HepG2 (cell line): ENCODE data around the gene SASH3. TPM values are rescaled to one million over a fixed set of nuclear protein-coding genes. Genes with fewer than 3 reads are reported as not detected.
A peak's percentile ranks its signal among the peaks of the same experiment; 100 is the strongest.

ENCODE experiments used
- ATAC-seq: fragments of 200-7000 bp; cut with Tn5 transposase; 3 replicates; pipeline ENCODE4 v1.9.1; 2020; ENCODE audit warnings: mild to moderate bottlenecking, moderate library complexity
- BruUV-seq: library from RNA; stranded (reverse); fragments of 400-500 nt; replicated peaks from 2 replicates; lab custom pipeline; 2021; lab: Mats Ljungman, UMichigan
- CTCF ChIA-PET: fragments of 300-600 bp; formaldehyde crosslinking; extraction: SDS; loops from one replicate; lab custom pipeline; 2021; ENCODE audit warnings: low total read pairs, inconsistent platforms, low intra/inter-chr PET ratio; lab: Yijun Ruan, JAX
- POLR2A ChIA-PET: fragments of 350-600 bp; sonication (Branson Sonifier 250); formaldehyde crosslinking; loops from one replicate; lab custom pipeline; 2020; ENCODE audit warnings: antibody characterized with exemption, inconsistent platforms; lab: Yijun Ruan, JAX
- DNase-seq: peaks from one replicate; pipeline ENCODE4 v3.0.0-alpha.2; 2015; ENCODE audit warnings: low spot score
- FAIRE-seq: peaks from 3 replicates; lab custom pipeline; 2011; peaks lifted over from hg19 to GRCh38; lab: Jason Lieb, UNC
- H2AFZ ChIP-seq: one replicate; pipeline ENCODE4 v1.6.1; 2011; ENCODE audit warnings: low read length, inconsistent platforms
- H3K27ac ChIP-seq: fragments of 300-600 bp; 3 replicates; pipeline ENCODE4 v1.8.0; 2011; ENCODE audit warnings: mixed run types, mild to moderate bottlenecking, mixed read lengths, low read length, inconsistent platforms; ENCODE audit not compliant: insufficient read depth; ENCODE audit errors: extremely low read length
- H3K27me3 ChIP-seq, 2 experiments: fragments of 200-600 bp in 1 of 2; 2 replicates in 1 of 2; 3 replicates in 1 of 2; pipeline versions ENCODE4 v1.6.0 to v1.8.0; 2011; ENCODE audit warnings: low read length in 2 of 2, mild to moderate bottlenecking in 2 of 2, moderate library complexity in 2 of 2, inconsistent platforms in 1 of 2; ENCODE audit not compliant: insufficient read depth in 2 of 2, control insufficient read depth in 1 of 2
- H3K36me3 ChIP-seq, 2 experiments: fragments of 200-600 bp in 1 of 2; replicated peaks in 1 of 2; 2 replicates in 1 of 2; 3 replicates in 1 of 2; pipeline versions ENCODE4 v1.5.1 to v1.8.0; 2011; ENCODE audit warnings: low read length in 2 of 2, inconsistent platforms in 1 of 2; ENCODE audit not compliant: insufficient read depth in 2 of 2, control insufficient read depth in 1 of 2
- H3K4me1 ChIP-seq: 2 replicates; pipeline ENCODE4 v1.5.1; 2012; ENCODE audit warnings: low read length, inconsistent platforms; ENCODE audit not compliant: insufficient read depth
- H3K4me2 ChIP-seq: 2 replicates; pipeline ENCODE4 v1.6.0; 2011; ENCODE audit warnings: low read depth, low read length, inconsistent platforms
- H3K4me3 ChIP-seq, 3 experiments: fragments of 200-600 bp in 1 of 3; sonication (generic), shearing (Covaris generic) in 1 of 3; replicated peaks in 1 of 3; 2 replicates each; pipeline ENCODE4 v1.5.1; 2011 to 2016; ENCODE audit warnings: low read length in 3 of 3, inconsistent platforms in 2 of 3, low read depth in 2 of 3, mild to moderate bottlenecking in 2 of 3, control low read depth in 1 of 3, mixed read lengths in 1 of 3; ENCODE audit not compliant: insufficient read depth in 1 of 3
- H3K79me2 ChIP-seq: one replicate; pipeline ENCODE4 v1.6.1; 2011; ENCODE audit warnings: low read length, inconsistent platforms; ENCODE audit not compliant: insufficient read depth
- H3K9ac ChIP-seq: 2 replicates; pipeline ENCODE4 v1.6.0; 2011; ENCODE audit warnings: mild to moderate bottlenecking, low read depth, low read length, inconsistent platforms; ENCODE audit not compliant: insufficient read depth
- H3K9me3 ChIP-seq: 2 replicates; pipeline ENCODE4 v1.5.1; 2012; ENCODE audit warnings: mild to moderate bottlenecking, low read length
- H4K20me1 ChIP-seq: 2 replicates; pipeline ENCODE4 v1.6.0; 2011; ENCODE audit warnings: inconsistent platforms, mild to moderate bottlenecking, low read length, moderate library complexity; ENCODE audit not compliant: insufficient read depth
- ARNTL ChIP-seq: sonication (generic); formaldehyde crosslinking; IDR thresholded peaks from 2 replicates; pipeline ENCODE4 v1.4.0; 2020; ENCODE audit warnings: mild to moderate bottlenecking, missing genetic modification reagents
- HDAC6 ChIP-seq: fragments of 200-600 bp; sonication (generic); IDR thresholded peaks from 2 replicates; pipeline ENCODE4 v1.7.0; 2017; ENCODE audit warnings: mild to moderate bottlenecking, antibody characterized with exemption, low read length, low read depth
- NCOR1 ChIP-seq: fragments of 200-600 bp; sonication (generic); IDR thresholded peaks from 2 replicates; pipeline ENCODE4 v1.7.0; 2017; ENCODE audit warnings: antibody characterized with exemption, low read length, borderline replicate concordance
- PBX2 ChIP-seq: IDR thresholded peaks from 2 replicates; pipeline ENCODE4 v1.6.1; 2016; ENCODE audit warnings: control low read depth
- POLR2G ChIP-seq: fragments of 200-400 bp; formaldehyde crosslinking; IDR thresholded peaks from 2 replicates; pipeline ENCODE4 v1.6.1; 2018; ENCODE audit warnings: mild to moderate bottlenecking, low read depth, low read length, moderate library complexity
- SRSF1 ChIP-seq: fragments of 200-400 bp; formaldehyde crosslinking; optimal IDR thresholded peaks from 2 replicates; pipeline ENCODE3; 2017; ENCODE audit warnings: mild to moderate bottlenecking, low read depth, low read length, moderate library complexity
- TBL1XR1 ChIP-seq: fragments of 150-350 bp; IDR thresholded peaks from 2 replicates; pipeline ENCODE4 v1.6.1; 2014; ENCODE audit warnings: borderline replicate concordance, low read length; ENCODE audit not compliant: partially characterized antibody
- TBP ChIP-seq: sonication (generic); formaldehyde crosslinking; IDR thresholded peaks from 2 replicates; pipeline ENCODE4 v1.5.0; 2020; ENCODE audit warnings: missing genetic modification reagents
- ZFP90 ChIP-seq: sonication (generic); formaldehyde crosslinking; IDR thresholded peaks from 2 replicates; pipeline ENCODE4 v1.8.0; 2022; ENCODE audit warnings: missing genetic modification reagents, mild to moderate bottlenecking, inconsistent platforms, borderline replicate concordance
- ZNF232 ChIP-seq: sonication (generic); formaldehyde crosslinking; IDR thresholded peaks from 2 replicates; pipeline ENCODE4 v1.4.0; 2020; ENCODE audit warnings: missing genetic modification reagents, borderline replicate concordance
- ZNF614 ChIP-seq: IDR thresholded peaks from 2 replicates; pipeline ENCODE4 v1.6.1; 2018; ENCODE audit warnings: missing biosample characterization, missing genetic modification reagents, inconsistent platforms, borderline replicate concordance
- ZNF775 ChIP-seq: sonication (generic); formaldehyde crosslinking; IDR thresholded peaks from 2 replicates; pipeline ENCODE4 v1.4.0; 2020; ENCODE audit warnings: missing genetic modification reagents, mild to moderate bottlenecking, moderate library complexity, borderline replicate concordance
- ZNF792 ChIP-seq: IDR thresholded peaks from 2 replicates; pipeline ENCODE4 v1.6.1; 2016
- WGBS: methylation state at CpG from one replicate; pipeline ENCODE4 v1.1.6; 2017; ENCODE audit warnings: low lambda C conversion rate; 5-methylcytosine and 5-hydroxymethylcytosine counted together
- in situ Hi-C: cut with HindIII; loops from 2 replicates; pipeline ENCODE4 v1.10.0; 2017; ENCODE audit warnings: low pct_unique_long_range_greater_than_20kb; ENCODE audit not compliant: extremely low pct_ligation_motif_present
- intact Hi-C: fragments of 100-400 bp; cut with micrococcal nuclease; formaldehyde crosslinking; loops from one replicate; pipeline ENCODE4 v1.10.0; 2022; ENCODE audit not compliant: unreplicated experiment
- polyA plus RNA-seq, 8 experiments: library from polyadenylated mRNA; depleted of rRNA in 3 of 8; stranded (reverse) in 7 of 8; unstranded in 1 of 8; fragments of >200 nt; fragmentation: Illumina TruSeq in 4 of 8; extraction: Trizol in 4 of 8; gene quantifications; 2 replicates each; pipeline versions ENCODE4 v1.2.1 to v1.2.3, GENCODE V29; 2011 to 2016; ENCODE audit warnings: low read depth in 4 of 8, missing spikeins in 1 of 8, mixed read lengths in 1 of 8; ENCODE audit not compliant: insufficient read depth in 1 of 8
- total RNA-seq, 5 experiments: library from RNA; depleted of rRNA; stranded (reverse); fragments of >200 nt; fragmentation: Illumina TruSeq; extraction: Trizol; gene quantifications; 2 replicates each; pipeline ENCODE4 v1.2.3, GENCODE V29; 2016; ENCODE audit warnings: low read depth in 1 of 5
- TF ChIP-seq, protein P1 (sequence below): sonication (generic); formaldehyde crosslinking; IDR thresholded peaks from 2 replicates; pipeline ENCODE4 v1.4.0; 2020; ENCODE audit warnings: mild to moderate bottlenecking, missing genetic modification reagents

The SASH3 gene
- total and polyA plus RNA-seq, 2 of the 13 experiments (the other 11 are each of a cell fraction or from before 2014, with no cell fraction given): 0.08 TPM; not detected in 1

DNA sequence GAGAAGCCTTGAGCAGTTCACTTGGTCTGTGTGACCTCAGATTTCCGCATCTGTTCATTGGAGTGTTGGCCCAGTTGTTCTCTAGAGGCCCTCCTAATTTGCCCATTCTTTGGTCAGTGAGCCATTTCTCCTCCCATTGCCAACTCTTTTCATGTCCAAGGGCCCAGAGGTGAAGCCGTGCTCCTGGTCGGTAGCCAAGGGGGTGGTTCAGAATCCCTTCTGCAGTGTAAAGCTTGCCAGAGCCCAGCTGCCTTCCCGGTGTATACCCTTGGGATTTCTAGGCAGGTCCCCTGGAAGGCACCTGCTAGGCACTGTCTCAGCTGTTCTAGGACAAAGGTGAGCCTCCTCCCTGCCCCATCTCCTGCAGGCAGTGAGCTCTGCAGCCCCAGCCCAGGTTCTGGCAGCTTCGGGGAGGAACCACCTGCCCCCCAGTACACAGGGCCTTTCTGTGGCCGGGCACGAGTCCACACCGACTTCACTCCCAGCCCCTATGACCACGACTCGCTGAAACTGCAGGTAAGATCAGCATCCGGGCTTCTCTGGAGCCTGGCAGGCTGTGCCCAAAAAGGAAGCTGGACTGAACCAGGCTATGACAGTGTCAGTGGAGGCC, 12.3 kb downstream of the SASH3 start (continued):
- no peak for TF ChIP-seq PBX2
- TF ChIP-seq NCOR1: no peak
- no peak for TF ChIP-seq POLR2G
- no peak for TF ChIP-seq ZNF232 (CRISPR knock-in tag)
- TF ChIP-seq TBP (CRISPR knock-in tag): no peak
- TF ChIP-seq ZNF792 (CRISPR knock-in tag): no peak
- TF ChIP-seq ZNF775 (CRISPR knock-in tag): no peak
- no peak for TF ChIP-seq SRSF1

GRCh38 chrX:129792586-129793291, 13.0 kb downstream of the SASH3 start:
- no peaks in the 10 kb centered on the region for H3K9me3 ChIP-seq
- no peaks in the 10 kb centered on the region for H3K79me2 ChIP-seq
- FAIRE-seq: no peak
- H3K27me3 ChIP-seq: no peaks in the 10 kb centered on the region
- H3K4me1 ChIP-seq: no peaks in the 10 kb centered on the region
- H3K9ac ChIP-seq: no peak overlapping the region
- ChIA-PET POLR2A (no interaction called here), CTCF (no interaction called here)
- 83% methylated on average over 1 of the region's 18 CpGs for WGBS
- intact Hi-C loops (no loop called here), in situ Hi-C loops (no loop called here)
- no peaks in the 10 kb centered on the region for H3K36me3 ChIP-seq
- H2AFZ ChIP-seq: no peak overlapping the region
- no peaks in the 10 kb centered on the region for H4K20me1 ChIP-seq
- no peak overlapping the region for H3K4me2 ChIP-seq
- no peak overlapping the region for H3K27ac ChIP-seq
- ATAC-seq: peak; percentile 22
- no TSS peak for BruUV-seq
- no peak for DNase-seq
- no peak overlapping the region for H3K4me3 ChIP-seq
- TF ChIP-seq HDAC6 (no peak), ZNF614 (CRISPR knock-in tag) (no peak), ARNTL (CRISPR knock-in tag) (no peak), TBL1XR1 (no peak), ZFP90 (no peak)
- TF ChIP-seq, protein P1, sequence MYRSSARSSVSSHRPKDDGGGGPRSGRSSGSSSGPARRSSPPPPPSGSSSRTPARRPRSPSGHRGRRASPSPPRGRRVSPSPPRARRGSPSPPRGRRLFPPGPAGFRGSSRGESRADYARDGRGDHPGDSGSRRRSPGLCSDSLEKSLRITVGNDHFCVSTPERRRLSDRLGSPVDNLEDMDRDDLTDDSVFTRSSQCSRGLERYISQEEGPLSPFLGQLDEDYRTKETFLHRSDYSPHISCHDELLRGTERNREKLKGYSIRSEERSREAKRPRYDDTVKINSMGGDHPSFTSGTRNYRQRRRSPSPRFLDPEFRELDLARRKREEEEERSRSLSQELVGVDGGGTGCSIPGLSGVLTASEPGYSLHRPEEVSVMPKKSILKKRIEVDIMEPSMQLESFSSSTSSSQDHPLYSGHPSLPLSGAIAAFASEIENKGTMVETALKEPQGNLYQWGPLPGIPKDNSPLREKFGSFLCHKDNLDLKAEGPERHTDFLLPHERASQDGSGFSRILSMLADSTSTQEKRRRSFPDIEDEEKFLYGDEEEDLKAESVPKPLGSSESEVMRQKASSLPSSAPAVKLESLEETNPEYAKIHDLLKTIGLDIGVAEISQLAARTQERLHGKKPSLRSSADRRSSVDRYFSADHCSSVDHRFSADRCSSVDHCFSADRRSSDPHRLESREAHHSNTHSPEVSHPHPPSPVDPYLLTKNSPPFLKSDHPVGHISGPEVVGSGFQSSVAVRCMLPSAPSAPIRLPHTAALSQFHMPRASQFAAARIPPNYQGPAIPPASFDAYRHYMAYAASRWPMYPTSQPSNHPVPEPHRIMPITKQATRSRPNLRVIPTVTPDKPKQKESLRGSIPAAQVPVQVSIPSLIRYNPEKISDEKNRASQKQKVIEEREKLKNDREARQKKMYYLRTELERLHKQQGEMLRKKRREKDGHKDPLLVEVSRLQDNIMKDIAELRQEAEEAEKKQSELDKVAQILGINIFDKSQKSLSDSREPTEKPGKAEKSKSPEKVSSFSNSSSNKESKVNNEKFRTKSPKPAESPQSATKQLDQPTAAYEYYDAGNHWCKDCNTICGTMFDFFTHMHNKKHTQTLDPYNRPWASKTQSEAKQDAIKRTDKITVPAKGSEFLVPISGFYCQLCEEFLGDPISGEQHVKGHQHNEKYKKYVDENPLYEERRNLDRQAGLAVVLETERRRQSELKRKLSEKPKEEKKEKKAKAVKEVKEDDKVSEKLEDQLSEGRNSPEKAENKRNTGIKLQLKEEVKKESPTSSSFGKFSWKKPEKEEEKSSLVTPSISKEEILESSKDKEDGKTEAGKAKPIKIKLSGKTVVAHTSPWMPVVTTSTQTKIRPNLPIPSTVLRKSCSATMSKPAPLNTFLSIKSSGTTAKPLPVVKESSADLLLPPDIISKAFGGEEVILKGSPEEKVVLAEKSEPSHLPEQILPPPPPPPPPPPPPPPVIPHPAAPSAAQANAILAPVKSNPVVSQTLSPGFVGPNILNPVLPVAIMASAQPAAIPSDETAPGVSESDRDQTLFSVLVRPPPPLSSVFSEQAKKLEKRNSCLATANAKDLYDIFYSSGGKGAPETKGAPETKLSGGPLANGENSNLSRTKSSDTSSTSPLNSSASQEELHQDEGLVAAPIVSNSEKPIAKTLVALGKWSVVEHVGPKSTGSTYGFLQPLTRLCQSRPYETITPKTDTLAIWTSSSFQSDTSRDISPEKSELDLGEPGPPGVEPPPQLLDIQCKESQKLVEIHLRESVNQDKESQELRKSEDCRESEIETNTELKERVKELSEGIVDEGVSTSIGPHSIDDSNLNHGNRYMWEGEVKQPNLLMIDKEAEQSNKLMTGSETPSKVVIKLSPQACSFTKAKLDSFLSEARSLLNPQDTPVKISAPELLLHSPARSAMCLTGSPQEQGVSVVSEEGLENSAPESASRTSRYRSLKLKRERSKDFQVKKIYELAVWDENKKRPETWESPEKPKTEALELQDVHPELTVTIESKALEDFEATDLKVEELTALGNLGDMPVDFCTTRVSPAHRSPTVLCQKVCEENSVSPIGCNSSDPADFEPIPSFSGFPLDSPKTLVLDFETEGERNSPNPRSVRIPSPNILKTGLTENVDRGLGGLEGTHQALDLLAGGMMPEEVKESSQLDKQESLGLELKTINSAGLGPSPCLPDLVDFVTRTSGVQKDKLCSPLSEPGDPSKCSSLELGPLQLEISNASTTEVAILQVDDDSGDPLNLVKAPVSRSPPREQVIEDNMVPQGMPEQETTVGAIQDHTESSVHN (CRISPR knock-in tag): no peak
